Measurements from ENCODE around the gene SLC13A2. TPM values are rescaled to one million over a fixed set of nuclear protein-coding genes. Genes with fewer than 3 reads are reported as not detected.

Gene SLC13A2
- polyA plus RNA-seq, 3 donors = not detected

GRCh38 chr17:28480799-28481571, 7.5 kb downstream of the SLC13A2 start:
- H3K4me1 ChIP-seq (ENCODE audit: control insufficient read depth in 1 of 2, insufficient read depth in 2 of 2, low read length in 2 of 2) = peaks cover 28 to 37% of the 10 kb centered on the region in 2 donors
- Mint-ChIP-seq H3K27me3 (ENCODE audit: low read depth in 3 of 3) (peaks cover 0 to 3% (median 3%) of the 10 kb centered on the region in 3 donors), H3K9me3 (no peaks in the 10 kb centered on the region), H3K4me1 (peaks cover 40% of the 10 kb centered on the region), H3K4me3 (no peak overlapping the region), H3K36me3 (no peaks in the 10 kb centered on the region), H3K27ac (no peak overlapping the region)
- WGBS (ENCODE audit: insufficient coverage) = 93% methylated on average over 10 of the region's 10 CpGs
- H3K27ac ChIP-seq (ENCODE audit: low read depth in 1 of 2, low read length in 2 of 2) = no peak overlapping the region
- no peaks in the 10 kb centered on the region for H3K36me3 ChIP-seq (replicated peaks in 1 of 2; ENCODE audit: control insufficient read depth in 1 of 2, insufficient read depth in 2 of 2, low read length in 2 of 2)
- no peaks in the 10 kb centered on the region for H3K79me2 ChIP-seq (ENCODE audit: insufficient read depth, low read length)
- no peak overlapping the region for H3K9ac ChIP-seq (ENCODE audit: insufficient read depth, low read length, poor library complexity, severe bottlenecking)
- H3K4me3 ChIP-seq (replicated peaks in 1 of 3; ENCODE audit: low read depth in 2 of 3, low read length in 3 of 3) = no peak overlapping the region
- DNase-seq = no peak
- H3K27me3 ChIP-seq (ENCODE audit: control insufficient read depth in 2 of 2, insufficient read depth in 2 of 2, low read length in 2 of 2) = no peaks in the 10 kb centered on the region
- intact Hi-C loops (cut with micrococcal nuclease) = no loop called here
- no peaks in the 10 kb centered on the region for H3K9me3 ChIP-seq (replicated peaks in 1 of 2; ENCODE audit: control insufficient read depth in 1 of 2, insufficient read depth in 1 of 2, low read length in 2 of 2)
- no peaks in the 10 kb centered on the region for H4K20me1 ChIP-seq (ENCODE audit: insufficient read depth, low read length)
- no peak overlapping the region for H3K4me2 ChIP-seq (replicated peaks; ENCODE audit: extremely low read depth, low read length, poor library complexity, severe bottlenecking)
- no peak overlapping the region for H2AFZ ChIP-seq (ENCODE audit: insufficient read depth, low read depth, low read length, poor library complexity, severe bottlenecking)
- TF ChIP-seq CTCF (IDR thresholded peaks at IDR 0.05) = no peak

- Histone ChIP-seq H3K4me3 (replicated peaks in 1 of 3; ENCODE audit: low read depth in 2 of 3, low read length in 3 of 3) (no peak overlapping the region), H4K20me1 (ENCODE audit: insufficient read depth, low read length) (no peaks in the 10 kb centered on the region), H3K27ac (ENCODE audit: low read depth in 1 of 2, low read length in 2 of 2) (no peak overlapping the region), H3K9ac (ENCODE audit: insufficient read depth, low read length, poor library complexity, severe bottlenecking) (no peak overlapping the region), H3K36me3 (replicated peaks in 1 of 2; ENCODE audit: control insufficient read depth in 1 of 2, insufficient read depth in 2 of 2, low read length in 2 of 2) (no peaks in the 10 kb centered on the region), H3K79me2 (ENCODE audit: insufficient read depth, low read length) (no peaks in the 10 kb centered on the region), H2AFZ (ENCODE audit: insufficient read depth, low read depth, low read length, poor library complexity, severe bottlenecking) (no peak overlapping the region), H3K4me1 (ENCODE audit: control insufficient read depth in 1 of 2, insufficient read depth in 2 of 2, low read length in 2 of 2) (peaks cover 20 to 28% of the 10 kb centered on the region in 2 donors), H3K27me3 (ENCODE audit: control insufficient read depth in 2 of 2, insufficient read depth in 2 of 2, low read length in 2 of 2) (no peaks in the 10 kb centered on the region), H3K4me2 (replicated peaks; ENCODE audit: extremely low read depth, low read length, poor library complexity, severe bottlenecking) (no peak overlapping the region), H3K9me3 (replicated peaks in 1 of 2; ENCODE audit: control insufficient read depth in 1 of 2, insufficient read depth in 1 of 2, low read length in 2 of 2) (no peaks in the 10 kb centered on the region)
- intact Hi-C loops (cut with micrococcal nuclease) = no loop called here
- no peak overlapping the region for H3K4me3 Mint-ChIP-seq
- WGBS (ENCODE audit: insufficient coverage) = 97% methylated on average over 7 of the region's 10 CpGs
- H3K9me3 Mint-ChIP-seq = no peaks in the 10 kb centered on the region
- peak overlapping the region in 2 of 7 donors; percentile 1 to 31 for H3K27ac Mint-ChIP-seq
- no peak for DNase-seq
- H3K27me3 Mint-ChIP-seq (ENCODE audit: low read depth in 3 of 3) = peaks cover 0 to 3% (median 0%) of the 10 kb centered on the region in 3 donors
- H3K4me1 Mint-ChIP-seq = peaks cover 31% of the 10 kb centered on the region
- no peak for TF ChIP-seq CTCF (IDR thresholded peaks at IDR 0.05)
- no peaks in the 10 kb centered on the region for H3K36me3 Mint-ChIP-seq
Measured at GRCh38 chr17:28482551-28483199, 9.2 kb downstream of the SLC13A2 start.
